Muscle layer of colon (tissue), 2 donors: ENCODE measurements around the gene ST6GALNAC5.

Source experiments
- H3K27ac ChIP-seq: one replicate; pipeline ENCODE4 v1.7.0; 2013; ENCODE audit warnings: low read depth, mild to moderate bottlenecking, low read length, moderate library complexity
- H3K27me3 ChIP-seq, 2 donors: one replicate each; pipeline ENCODE4 v1.7.0; 2013; ENCODE audit warnings: low read length in 2 of 2, mild to moderate bottlenecking in 2 of 2; ENCODE audit not compliant: insufficient read depth in 2 of 2, control insufficient read depth in 1 of 2
- H3K36me3 ChIP-seq: one replicate; pipeline ENCODE4 v1.7.0; 2013; ENCODE audit warnings: mild to moderate bottlenecking, low read length; ENCODE audit not compliant: insufficient read depth
- H3K4me1 ChIP-seq: one replicate; pipeline ENCODE4 v1.7.0; 2013; ENCODE audit warnings: mild to moderate bottlenecking, low read length; ENCODE audit not compliant: insufficient read depth
- H3K4me3 ChIP-seq, 2 donors: one replicate each; pipeline ENCODE4 v1.7.0; 2013; ENCODE audit warnings: low read length in 2 of 2, low read depth in 1 of 2, mild to moderate bottlenecking in 1 of 2, moderate library complexity in 1 of 2
- H3K9ac ChIP-seq: one replicate; pipeline ENCODE4 v1.7.0; 2013; ENCODE audit warnings: low read length
- H3K9me3 ChIP-seq: one replicate; pipeline ENCODE4 v1.7.0; 2013; ENCODE audit warnings: mild to moderate bottlenecking, low read length
- donor health status: abdominal sarcoma.
- donor health status: Adenocarcinoma of cecum.

The ST6GALNAC5 gene

DNA sequence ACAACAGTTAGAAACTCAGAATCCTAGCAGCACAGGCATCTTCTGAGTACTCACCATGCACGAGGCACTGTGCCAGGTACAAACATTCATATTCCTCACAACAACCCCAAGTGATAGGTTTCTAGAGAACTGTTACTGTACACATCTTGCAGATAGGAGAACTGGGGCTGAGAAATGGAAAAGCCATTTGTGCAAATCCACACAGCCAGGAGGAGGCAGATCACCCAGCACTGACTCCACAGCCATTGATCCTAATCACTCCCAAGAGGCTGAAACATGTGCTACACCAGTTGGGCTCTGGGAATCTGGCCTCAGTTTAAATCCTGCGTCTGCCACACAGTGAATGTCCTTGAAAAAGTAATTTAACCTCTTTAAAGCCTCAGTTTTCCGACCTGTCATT lies 151.0 kb downstream of the ST6GALNAC5 start:
- H3K9ac ChIP-seq = no peak overlapping the region

DNA sequence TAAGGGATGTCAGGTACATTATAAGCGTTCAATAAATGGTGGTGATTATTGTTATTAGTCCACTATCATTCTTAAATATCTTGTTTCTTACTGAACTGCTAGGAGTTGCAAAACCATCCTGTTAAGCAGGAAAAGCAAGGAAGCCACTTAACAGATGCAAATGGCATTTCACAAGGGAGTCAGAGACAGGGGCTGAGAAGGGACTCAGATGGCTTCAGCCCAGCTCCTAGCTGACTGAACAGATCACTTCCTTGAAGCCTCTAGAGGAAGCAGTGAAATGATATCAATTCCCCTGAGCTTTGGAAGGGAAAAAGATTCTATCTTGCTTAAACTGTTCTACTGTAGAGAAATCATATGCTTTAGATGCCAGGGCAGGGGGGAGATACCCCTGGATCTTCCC lies 151.5 kb downstream of the ST6GALNAC5 start:
- H3K36me3 ChIP-seq = no peaks in the 10 kb centered on the region
- H3K9me3 ChIP-seq = no peaks in the 10 kb centered on the region
- no peak overlapping the region for H3K9ac ChIP-seq
- H3K4me1 ChIP-seq = no peaks in the 10 kb centered on the region
- H3K4me3 ChIP-seq = no peak overlapping the region
- H3K27me3 ChIP-seq = no peaks in the 10 kb centered on the region
- H3K27ac ChIP-seq = no peak overlapping the region

More for the DNA sequence above, 151.0 kb downstream of the ST6GALNAC5 start:
- Histone ChIP-seq H3K4me3 (no peak overlapping the region), H3K27ac (no peak overlapping the region), H3K27me3 (no peaks in the 10 kb centered on the region), H3K9me3 (no peaks in the 10 kb centered on the region), H3K4me1 (no peaks in the 10 kb centered on the region), H3K36me3 (no peaks in the 10 kb centered on the region)

DNA sequence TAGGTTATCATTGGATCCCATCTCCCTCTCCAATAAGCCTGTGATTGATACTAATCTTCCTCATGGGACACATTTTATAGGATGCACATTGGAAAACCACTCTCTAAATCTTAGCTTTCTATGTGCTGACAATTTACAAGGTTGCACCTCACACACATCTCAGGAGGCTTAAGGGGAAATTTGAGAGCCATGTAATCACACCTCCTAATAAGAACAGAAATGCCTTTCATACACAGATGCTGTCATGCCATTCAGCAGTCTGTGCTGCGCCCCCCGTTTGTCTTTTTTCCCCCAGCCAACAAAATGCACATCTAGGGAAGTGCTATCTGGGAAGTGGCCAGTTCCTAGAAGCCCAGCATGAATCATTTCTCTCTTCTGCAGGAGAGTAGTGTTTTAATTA lies 154.5 kb downstream of the ST6GALNAC5 start:
- Histone ChIP-seq H3K9ac (no peak overlapping the region), H3K27ac (no peak overlapping the region), H3K4me3 (no peak overlapping the region), H3K9me3 (no peaks in the 10 kb centered on the region), H3K27me3 (no peaks in the 10 kb centered on the region), H3K36me3 (no peaks in the 10 kb centered on the region), H3K4me1 (no peaks in the 10 kb centered on the region)

DNA sequence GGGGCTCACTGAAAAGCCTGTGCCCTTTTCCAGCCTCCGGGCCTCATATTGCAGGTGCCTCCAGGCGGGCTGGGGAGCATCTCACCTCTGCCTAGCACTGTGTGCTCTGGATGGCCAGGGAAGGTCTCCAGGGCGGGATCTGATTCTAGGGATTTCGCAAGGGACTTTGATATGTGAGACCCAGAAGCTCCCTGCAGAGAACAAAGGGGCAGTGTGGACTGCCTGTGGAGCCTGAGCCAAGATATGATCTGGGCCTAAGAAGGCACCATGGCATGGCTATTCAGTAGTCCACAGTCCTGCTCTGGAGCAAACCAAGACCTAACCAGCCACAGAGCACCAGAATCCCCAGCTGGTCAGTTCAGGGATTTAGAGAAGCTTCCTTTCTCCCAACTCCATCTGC lies 157.2 kb downstream of the ST6GALNAC5 start:
- H3K27me3 ChIP-seq = no peaks in the 10 kb centered on the region
- no peaks in the 10 kb centered on the region for H3K36me3 ChIP-seq
- H3K4me1 ChIP-seq = peaks cover 6% of the 10 kb centered on the region
- no peak overlapping the region for H3K27ac ChIP-seq
- no peak overlapping the region for H3K9ac ChIP-seq
- H3K4me3 ChIP-seq = no peak overlapping the region
- H3K9me3 ChIP-seq = no peaks in the 10 kb centered on the region

DNA sequence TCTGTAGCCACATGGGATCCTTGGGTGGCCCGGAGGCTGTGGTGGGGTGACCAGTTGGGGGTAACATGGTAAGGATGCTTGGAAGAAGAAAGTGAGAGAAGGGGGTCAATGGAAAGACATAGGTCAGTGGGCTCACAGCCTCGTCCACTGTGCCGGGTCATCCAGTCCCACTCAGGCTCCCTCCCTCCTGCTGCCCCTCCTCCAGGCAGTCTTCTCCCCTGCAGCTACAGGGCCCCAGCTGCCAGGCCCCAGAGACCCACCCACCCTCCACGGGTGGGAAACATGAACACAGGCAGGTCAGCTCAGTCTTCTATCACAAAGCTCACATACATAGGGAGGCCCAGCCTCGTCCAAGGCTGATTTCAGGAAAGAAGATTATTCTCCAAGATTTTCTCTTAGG lies 158.3 kb downstream of the ST6GALNAC5 start:
- Histone ChIP-seq H3K9ac (no peak overlapping the region), H3K27me3 (no peaks in the 10 kb centered on the region), H3K27ac (no peak overlapping the region)

DNA sequence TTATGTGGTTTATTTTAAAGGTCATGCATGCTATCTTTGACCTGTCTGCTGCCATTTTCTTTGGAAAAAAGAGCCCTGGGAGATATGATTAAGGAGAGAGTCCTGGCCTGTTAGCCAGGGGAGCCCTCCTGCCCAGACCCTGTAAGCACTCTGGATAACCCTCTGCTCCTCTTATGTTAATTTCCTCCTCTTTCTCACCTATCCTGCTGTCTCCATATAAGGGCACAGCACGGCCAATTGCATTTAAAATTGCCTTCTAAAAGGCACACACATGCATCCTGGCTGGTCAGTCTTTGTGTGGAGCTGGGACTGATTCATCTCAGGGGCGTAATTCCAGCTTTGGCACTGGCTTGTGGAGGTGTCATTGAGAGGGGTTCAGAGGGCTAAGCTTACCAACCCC lies 158.9 kb downstream of the ST6GALNAC5 start:
- no peak overlapping the region for H3K4me3 ChIP-seq
- no peak overlapping the region for H3K27ac ChIP-seq
- no peaks in the 10 kb centered on the region for H3K36me3 ChIP-seq
- no peaks in the 10 kb centered on the region for H3K27me3 ChIP-seq
- no peak overlapping the region for H3K9ac ChIP-seq
- H3K9me3 ChIP-seq = no peaks in the 10 kb centered on the region
- peaks cover 19% of the 10 kb centered on the region for H3K4me1 ChIP-seq

More for the DNA sequence above, 158.3 kb downstream of the ST6GALNAC5 start:
- H3K4me1 ChIP-seq = peaks cover 14% of the 10 kb centered on the region
- H3K9me3 ChIP-seq = no peaks in the 10 kb centered on the region
- H3K36me3 ChIP-seq = no peaks in the 10 kb centered on the region
- no peak overlapping the region for H3K4me3 ChIP-seq

DNA sequence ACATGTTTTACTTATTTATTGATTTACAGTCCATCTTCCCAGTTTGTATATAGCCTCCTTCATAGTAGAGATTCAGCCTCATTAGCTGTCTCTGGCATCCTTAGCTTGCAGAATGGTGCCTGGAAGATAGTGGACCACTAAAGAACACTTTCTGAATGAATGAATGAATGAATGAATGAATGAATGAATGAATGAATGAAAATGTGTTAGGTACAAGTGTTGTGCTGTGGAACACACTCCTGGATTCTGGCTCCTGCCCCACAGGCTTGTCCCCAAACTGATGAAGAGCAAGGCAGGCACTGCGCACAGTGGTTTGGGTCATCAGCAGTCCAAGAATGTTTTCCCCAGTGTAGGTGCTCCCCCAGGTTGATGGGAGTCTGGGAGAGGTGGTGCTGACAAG lies 159.4 kb downstream of the ST6GALNAC5 start:
- Histone ChIP-seq H3K36me3 (no peaks in the 10 kb centered on the region), H3K27me3 (no peaks in the 10 kb centered on the region), H3K4me1 (peaks cover 21% of the 10 kb centered on the region)

DNA sequence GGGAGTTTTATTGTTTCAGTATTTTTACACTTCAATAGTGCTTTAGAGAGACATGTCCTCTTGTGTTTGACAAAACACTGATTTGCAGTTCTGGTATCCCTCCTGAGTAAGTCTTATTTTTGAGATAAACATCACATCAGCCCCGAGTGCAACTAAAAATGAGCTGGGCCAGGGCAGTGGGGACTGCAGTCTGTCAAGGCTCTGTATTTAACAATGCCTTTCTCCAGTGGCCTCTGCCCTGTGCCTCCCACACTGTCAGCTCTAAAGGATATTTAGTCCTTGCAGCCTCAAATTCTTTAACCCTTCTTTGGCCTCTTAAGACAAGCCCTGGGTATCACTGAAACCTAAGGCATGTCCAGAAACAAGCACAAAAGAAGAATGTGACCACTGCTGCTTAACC lies 160.6 kb downstream of the ST6GALNAC5 start:
- Histone ChIP-seq H3K4me3 (no peak overlapping the region), H3K36me3 (no peaks in the 10 kb centered on the region), H3K4me1 (peaks cover 21% of the 10 kb centered on the region), H3K9me3 (no peaks in the 10 kb centered on the region), H3K9ac (no peak overlapping the region), H3K27ac (no peak overlapping the region), H3K27me3 (no peaks in the 10 kb centered on the region)

More for the DNA sequence above, 159.4 kb downstream of the ST6GALNAC5 start:
- Histone ChIP-seq H3K27ac (no peak overlapping the region), H3K9ac (no peak overlapping the region), H3K9me3 (no peaks in the 10 kb centered on the region), H3K4me3 (no peak overlapping the region)

DNA sequence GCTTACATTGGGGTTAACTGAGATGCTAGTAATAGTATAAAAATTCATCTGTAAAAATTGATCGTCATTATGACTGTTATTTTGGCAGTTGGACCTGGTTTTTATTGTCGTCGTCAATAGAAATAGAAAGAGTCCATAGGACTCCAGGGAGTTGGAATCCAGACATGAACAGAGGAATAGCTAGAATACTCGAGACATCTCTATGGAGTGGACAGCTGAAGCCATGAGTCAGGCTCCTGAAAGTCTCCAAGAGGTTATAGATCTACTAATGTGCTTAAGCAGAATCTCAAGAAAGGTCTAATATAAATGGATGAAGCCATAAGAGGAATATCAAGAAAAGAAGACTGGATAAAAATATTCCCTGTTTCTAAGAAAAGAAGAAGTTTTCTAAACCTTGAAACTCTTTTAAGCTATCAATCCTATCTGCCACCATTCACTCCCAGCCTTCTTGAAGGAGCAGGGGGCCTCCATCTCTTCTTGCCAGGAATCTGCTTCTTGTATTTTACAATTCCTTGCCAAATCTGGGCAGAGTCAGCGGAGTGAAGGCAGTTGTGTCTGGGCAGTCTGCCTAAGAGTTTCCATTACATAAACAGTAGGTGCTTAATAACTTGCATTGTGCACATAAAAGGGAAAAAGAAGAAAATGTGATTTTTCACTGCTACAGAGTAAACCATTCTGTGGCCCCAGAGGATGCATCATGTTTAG lies 163.3 kb downstream of the ST6GALNAC5 start:
- H3K36me3 ChIP-seq = no peaks in the 10 kb centered on the region
- no peak overlapping the region for H3K9ac ChIP-seq
- H3K4me1 ChIP-seq = peaks cover 21% of the 10 kb centered on the region
- no peak overlapping the region for H3K27ac ChIP-seq
- H3K9me3 ChIP-seq = no peaks in the 10 kb centered on the region
- H3K4me3 ChIP-seq = no peak overlapping the region
- no peaks in the 10 kb centered on the region for H3K27me3 ChIP-seq

DNA sequence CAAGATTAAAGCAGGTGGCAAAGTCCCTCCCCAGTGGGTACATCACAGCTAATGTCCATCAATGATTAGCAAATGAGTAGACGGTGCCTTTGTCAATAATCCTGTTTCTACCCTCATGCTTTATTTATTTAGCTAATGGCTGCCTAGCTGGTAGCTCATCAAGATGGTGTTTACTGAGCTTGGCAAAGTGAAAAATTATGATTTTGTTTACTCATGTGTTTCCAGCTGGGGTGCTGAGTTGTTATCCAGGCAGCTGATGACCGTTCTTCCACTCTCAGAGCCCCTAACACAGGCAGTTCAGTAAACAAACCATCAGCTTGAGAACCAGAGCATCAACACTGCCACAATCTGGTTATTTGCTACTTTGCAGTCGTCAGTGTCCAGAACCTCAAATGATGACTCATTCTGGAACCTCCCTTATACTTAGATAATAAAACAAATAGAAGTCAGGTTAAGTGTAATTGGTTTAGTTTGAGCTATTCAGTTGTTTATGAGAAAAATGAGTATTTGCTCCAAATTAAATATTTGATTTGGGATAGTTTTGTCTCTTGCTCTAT lies 163.9 kb downstream of the ST6GALNAC5 start:
- peaks cover 21% of the 10 kb centered on the region for H3K4me1 ChIP-seq
- no peak overlapping the region for H3K9ac ChIP-seq
- no peak overlapping the region for H3K27ac ChIP-seq
- H3K36me3 ChIP-seq = no peaks in the 10 kb centered on the region
- no peaks in the 10 kb centered on the region for H3K27me3 ChIP-seq
- H3K4me3 ChIP-seq = no peak overlapping the region
- H3K9me3 ChIP-seq = no peaks in the 10 kb centered on the region

DNA sequence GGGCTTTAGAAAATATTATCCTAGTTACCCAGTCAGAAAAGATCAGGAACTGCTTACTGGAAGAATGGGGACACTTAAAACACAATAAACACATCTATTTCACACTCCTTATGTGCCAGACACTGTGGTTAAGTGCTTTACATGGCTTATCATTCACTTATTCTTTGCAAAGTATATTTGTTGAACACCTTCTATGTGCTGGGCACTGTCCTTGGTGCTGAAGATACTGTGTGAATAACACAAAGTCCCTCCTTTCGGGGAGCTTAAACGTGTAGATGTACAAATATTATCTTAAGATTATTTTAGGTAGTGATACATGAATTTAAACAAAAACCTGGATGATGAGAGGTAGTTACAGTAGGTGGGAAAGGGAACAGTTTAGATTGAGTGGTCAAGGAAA lies 169.3 kb downstream of the ST6GALNAC5 start:
- no peak overlapping the region for H3K27ac ChIP-seq
- no peaks in the 10 kb centered on the region for H3K9me3 ChIP-seq
- H3K27me3 ChIP-seq = no peaks in the 10 kb centered on the region
- no peak overlapping the region for H3K4me3 ChIP-seq
- H3K4me1 ChIP-seq = peaks cover 17% of the 10 kb centered on the region
- no peaks in the 10 kb centered on the region for H3K36me3 ChIP-seq
- no peak overlapping the region for H3K9ac ChIP-seq

DNA sequence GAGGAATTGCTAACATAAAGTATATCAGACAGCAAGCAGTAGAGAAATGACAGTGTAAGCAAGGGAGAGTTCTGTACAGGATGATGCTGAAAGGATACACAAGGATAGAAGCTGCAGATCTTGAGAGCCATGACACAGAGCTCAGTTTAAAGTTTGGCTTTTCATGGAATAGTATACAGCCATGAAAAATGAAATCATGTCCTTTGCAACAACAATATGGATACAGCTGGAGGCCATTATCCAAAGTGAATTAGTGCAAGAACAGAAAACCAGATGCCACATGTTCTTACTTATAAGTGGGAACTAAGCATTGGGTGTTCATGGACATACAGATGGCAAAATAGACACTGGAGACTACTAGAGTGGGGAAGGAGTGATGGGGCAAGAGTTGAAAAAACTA lies 169.8 kb downstream of the ST6GALNAC5 start:
- Histone ChIP-seq H3K27ac (no peak overlapping the region), H3K9ac (no peak overlapping the region), H3K4me1 (peaks cover 17% of the 10 kb centered on the region), H3K4me3 (no peak overlapping the region), H3K9me3 (no peaks in the 10 kb centered on the region), H3K36me3 (no peaks in the 10 kb centered on the region), H3K27me3 (no peaks in the 10 kb centered on the region)
